Measurements from ENCODE around the gene LOXHD1. TPM values are rescaled to one million over a fixed set of nuclear protein-coding genes. Genes with fewer than 3 reads are reported as not detected.

Gene LOXHD1
- 0.70 TPM in 1 of 2 replicates, not detected in the other for polyA plus RNA-seq

GRCh38 chr18:46657115-46657955 is at the start of gene LOXHD1:
Gene LOXHD1, minus strand, starts transcription at chr18:46657220. Its CDS starts 187 bp downstream, at chr18:46657033.

Other genes starting within 250 kb of the LOXHD1 start
- gene ST8SIA5, start 99.8 kb upstream of the LOXHD1 start, polyA plus RNA-seq: 8.0 and 19.2 TPM in 2 replicates

All from Purkinje cell (primary cell).